ENCODE data around the gene MSRB1.

MSRB1 gene

DNA sequence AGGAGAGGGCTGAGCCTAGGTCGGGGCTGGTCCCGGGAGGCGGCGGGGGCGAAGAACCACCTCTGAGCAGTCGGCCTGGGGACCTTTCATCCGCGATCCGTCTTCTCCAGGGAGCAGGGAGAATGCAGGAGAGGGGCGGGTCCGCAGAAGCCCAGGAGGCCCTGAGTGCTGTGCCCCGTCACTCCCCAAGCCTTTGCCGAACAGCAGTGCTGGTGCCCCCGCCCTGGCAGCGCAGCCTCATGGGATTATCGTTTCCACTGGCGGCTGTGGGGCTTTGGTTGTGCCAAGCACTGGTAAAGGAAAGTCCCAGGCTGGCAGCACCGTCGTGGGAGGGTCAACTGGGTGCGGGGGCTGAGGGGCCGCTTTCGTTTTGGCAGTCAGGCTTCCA is 29.5 kb upstream of the MSRB1 start:
- TF ChIP-seq, protein P1, sequence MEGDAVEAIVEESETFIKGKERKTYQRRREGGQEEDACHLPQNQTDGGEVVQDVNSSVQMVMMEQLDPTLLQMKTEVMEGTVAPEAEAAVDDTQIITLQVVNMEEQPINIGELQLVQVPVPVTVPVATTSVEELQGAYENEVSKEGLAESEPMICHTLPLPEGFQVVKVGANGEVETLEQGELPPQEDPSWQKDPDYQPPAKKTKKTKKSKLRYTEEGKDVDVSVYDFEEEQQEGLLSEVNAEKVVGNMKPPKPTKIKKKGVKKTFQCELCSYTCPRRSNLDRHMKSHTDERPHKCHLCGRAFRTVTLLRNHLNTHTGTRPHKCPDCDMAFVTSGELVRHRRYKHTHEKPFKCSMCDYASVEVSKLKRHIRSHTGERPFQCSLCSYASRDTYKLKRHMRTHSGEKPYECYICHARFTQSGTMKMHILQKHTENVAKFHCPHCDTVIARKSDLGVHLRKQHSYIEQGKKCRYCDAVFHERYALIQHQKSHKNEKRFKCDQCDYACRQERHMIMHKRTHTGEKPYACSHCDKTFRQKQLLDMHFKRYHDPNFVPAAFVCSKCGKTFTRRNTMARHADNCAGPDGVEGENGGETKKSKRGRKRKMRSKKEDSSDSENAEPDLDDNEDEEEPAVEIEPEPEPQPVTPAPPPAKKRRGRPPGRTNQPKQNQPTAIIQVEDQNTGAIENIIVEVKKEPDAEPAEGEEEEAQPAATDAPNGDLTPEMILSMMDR (IDR thresholded peaks at IDR 0.05; ENCODE audit: borderline replicate concordance, extremely low read depth, low read length, poor library complexity, severe bottlenecking) = no peak
- no peak for TF ChIP-seq EZH2 (IDR thresholded peaks at IDR 0.05; ENCODE audit: borderline replicate concordance, low read depth, low read length, severe bottlenecking)
- Histone ChIP-seq H2AFZ (ENCODE audit: low read depth, low read length) (peak overlapping the region; percentile 70), H3K27me3 (ENCODE audit: insufficient read depth, low read length, poor library complexity) (no peaks in the 10 kb centered on the region), H3K4me2 (ENCODE audit: insufficient read depth, low read length) (peak overlapping the region; percentile 99), H3K27ac (ENCODE audit: low read length) (peak overlapping the region; percentile 61), H4K20me1 (ENCODE audit: insufficient read depth, low read length) (peaks cover 31% of the 10 kb centered on the region), H3K79me2 (ENCODE audit: insufficient read depth, low read length) (peaks cover 43% of the 10 kb centered on the region), H3K9ac (ENCODE audit: low read depth, low read length) (peak overlapping the region; percentile 74), H3K36me3 (ENCODE audit: insufficient read depth, low read length) (peaks cover 36% of the 10 kb centered on the region), H3K9me3 (ENCODE audit: insufficient read depth, low read length, severe bottlenecking) (no peaks in the 10 kb centered on the region), H3K4me1 (ENCODE audit: insufficient read depth, low read length) (peaks cover 34% of the 10 kb centered on the region), H3K4me3 (ENCODE audit: low read depth in 1 of 2, low read length in 2 of 2) (peak overlapping the region; percentile 65 to 73)
- peak; percentile 34 for DNase-seq
- no peak for ATAC-seq (ENCODE audit: insufficient read depth, low read depth)

DNA sequence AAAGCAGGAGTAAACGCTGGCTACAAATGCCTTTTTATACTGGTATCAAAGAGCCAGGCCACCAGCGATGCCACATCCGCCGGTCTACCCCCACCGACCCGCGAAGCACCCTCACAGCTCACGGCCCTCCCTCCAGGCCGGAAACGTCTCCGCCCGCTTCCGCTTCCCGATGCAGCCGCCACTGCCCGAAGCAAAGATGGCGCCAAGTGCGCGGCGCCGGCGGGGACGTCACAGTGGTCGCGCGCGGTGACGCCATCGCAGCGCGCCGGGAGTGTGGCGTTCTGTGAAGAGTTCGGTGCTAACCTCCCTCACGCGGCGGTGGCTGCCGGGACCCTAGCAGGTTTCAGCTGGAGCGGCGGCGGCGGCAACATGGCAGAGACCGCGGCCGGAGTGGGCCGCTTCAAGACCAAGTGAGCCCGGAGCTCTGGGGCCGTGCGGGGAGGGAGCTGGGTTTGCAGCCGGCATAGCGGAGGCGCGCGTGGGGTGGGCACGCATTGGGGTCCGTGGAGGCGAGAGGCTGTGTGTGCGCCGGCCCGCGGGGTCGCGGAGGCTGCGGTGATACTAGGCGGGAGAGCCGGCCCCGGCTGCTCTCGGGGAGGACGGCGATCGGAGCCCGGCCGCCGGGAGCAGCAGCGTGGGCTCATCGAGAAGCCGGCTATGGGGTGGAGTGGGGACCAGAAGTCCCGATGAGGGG is 28.9 kb upstream of the MSRB1 start, which contains the start of gene TBL3:
Gene TBL3, plus strand, starts transcription at position 258 of the 694 bp plus-strand sequence. Its CDS starts 112 bp downstream, at position 370.
- Histone ChIP-seq H3K4me2 (ENCODE audit: insufficient read depth, low read length) (peak within 1 kb of the TSS; percentile 99), H3K27ac (ENCODE audit: low read length) (peak within 1 kb of the TSS; percentile 91), H3K36me3 (ENCODE audit: insufficient read depth, low read length) (peaks cover 31% of the 10 kb centered on the region), H2AFZ (ENCODE audit: low read depth, low read length) (peak within 1 kb of the TSS; percentile 70), H3K4me1 (ENCODE audit: insufficient read depth, low read length) (peaks cover 34% of the 10 kb centered on the region), H3K9me3 (ENCODE audit: insufficient read depth, low read length, severe bottlenecking) (no peaks in the 10 kb centered on the region), H4K20me1 (ENCODE audit: insufficient read depth, low read length) (peaks cover 31% of the 10 kb centered on the region), H3K79me2 (ENCODE audit: insufficient read depth, low read length) (peaks cover 43% of the 10 kb centered on the region), H3K27me3 (ENCODE audit: insufficient read depth, low read length, poor library complexity) (no peaks in the 10 kb centered on the region), H3K4me3 (ENCODE audit: low read depth in 1 of 2, low read length in 2 of 2) (peak within 1 kb of the TSS; percentile 65 to 73), H3K9ac (ENCODE audit: low read depth, low read length) (peak within 1 kb of the TSS; percentile 74)
- ATAC-seq (ENCODE audit: insufficient read depth, low read depth) (peak; percentile 96), DNase-seq (peak; percentile 97)
- no peak for TF ChIP-seq EZH2 (IDR thresholded peaks at IDR 0.05; ENCODE audit: borderline replicate concordance, low read depth, low read length, severe bottlenecking)
- TF ChIP-seq, protein P1 (IDR thresholded peaks at IDR 0.05; ENCODE audit: borderline replicate concordance, extremely low read depth, low read length, poor library complexity, severe bottlenecking) = no peak

DNA sequence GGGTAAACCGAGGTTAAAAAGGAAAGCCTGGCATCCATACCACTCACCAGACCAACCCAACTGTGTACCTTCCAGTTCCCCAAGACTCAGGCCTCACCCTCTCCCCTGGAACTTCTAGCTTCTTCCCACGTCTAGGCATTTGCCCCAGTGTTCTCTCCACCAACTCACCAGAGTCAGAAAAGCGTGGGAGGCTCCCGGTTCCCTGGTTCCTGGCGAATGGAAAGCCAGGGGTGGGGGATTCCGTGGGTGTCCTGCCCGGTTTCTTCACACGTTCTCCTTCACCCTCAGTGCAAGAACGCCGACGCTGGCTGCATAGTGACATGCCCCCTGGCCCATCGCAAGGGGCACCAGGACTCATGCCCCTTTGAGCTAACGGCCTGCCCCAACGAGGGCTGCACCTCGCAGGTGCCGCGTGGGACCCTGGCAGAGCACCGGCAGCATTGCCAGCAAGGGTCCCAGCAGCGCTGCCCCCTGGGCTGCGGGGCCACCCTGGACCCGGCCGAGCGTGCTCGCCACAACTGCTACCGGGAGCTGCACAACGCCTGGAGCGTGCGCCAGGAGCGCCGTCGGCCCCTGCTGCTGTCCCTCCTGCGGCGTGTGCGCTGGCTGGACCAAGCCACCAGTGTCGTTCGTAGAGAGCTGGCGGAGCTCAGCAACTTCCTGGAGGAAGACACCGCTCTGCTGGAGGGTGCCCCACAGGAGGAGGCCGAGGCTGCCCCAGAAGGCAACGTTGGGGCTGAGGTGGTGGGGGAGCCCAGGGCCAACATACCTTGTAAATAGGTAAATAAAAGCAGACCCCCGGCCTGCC is 25.4 kb upstream of the MSRB1 start:
- ATAC-seq (ENCODE audit: insufficient read depth, low read depth) (no peak), DNase-seq (no peak)
- Histone ChIP-seq H2AFZ (ENCODE audit: low read depth, low read length) (no peak overlapping the region), H3K36me3 (ENCODE audit: insufficient read depth, low read length) (peaks cover 8% of the 10 kb centered on the region), H3K27me3 (ENCODE audit: insufficient read depth, low read length, poor library complexity) (no peaks in the 10 kb centered on the region), H4K20me1 (ENCODE audit: insufficient read depth, low read length) (peaks cover 17% of the 10 kb centered on the region), H3K4me2 (ENCODE audit: insufficient read depth, low read length) (no peak overlapping the region), H3K9ac (ENCODE audit: low read depth, low read length) (no peak overlapping the region), H3K4me1 (ENCODE audit: insufficient read depth, low read length) (peaks cover 46% of the 10 kb centered on the region), H3K79me2 (ENCODE audit: insufficient read depth, low read length) (peaks cover 57% of the 10 kb centered on the region), H3K4me3 (ENCODE audit: low read depth in 1 of 2, low read length in 2 of 2) (no peak overlapping the region), H3K27ac (ENCODE audit: low read length) (no peak overlapping the region), H3K9me3 (ENCODE audit: insufficient read depth, low read length, severe bottlenecking) (no peaks in the 10 kb centered on the region)
- TF ChIP-seq, protein P1 (IDR thresholded peaks at IDR 0.05; ENCODE audit: borderline replicate concordance, extremely low read depth, low read length, poor library complexity, severe bottlenecking) = no peak
- no peak for TF ChIP-seq EZH2 (IDR thresholded peaks at IDR 0.05; ENCODE audit: borderline replicate concordance, low read depth, low read length, severe bottlenecking)
